Right lobe of liver (tissue), 6 donors: Measurements from ENCODE around the gene ARL11. TPM values are rescaled to one million over a fixed set of nuclear protein-coding genes. Genes with fewer than 3 reads are reported as not detected.
A peak's percentile ranks its signal among the peaks of the same experiment; 100 is the strongest.
"Not testable (repeated sequence)": the region's sequence is repeated elsewhere in the genome, so short reads cannot be mapped to it uniquely, and the experiment has no call there.

Experiments used
- ATAC-seq, 4 donors: fragments of 200-7000 bp; cut with Tn5 transposase; one replicate each; pipeline ENCODE4 v1.9.1; 2020; ENCODE audit warnings: mild to moderate bottlenecking in 4 of 4, moderate library complexity in 4 of 4
- DNase-seq, 3 donors: peaks; one replicate each; pipeline ENCODE4 v3.0.0-alpha.2; 2020
- H3K27ac ChIP-seq, 3 donors: fragments of 200-600 bp; one replicate each; pipeline ENCODE4 v1.8.0; 2022
- H3K27me3 ChIP-seq, 2 donors: fragments of 200-600 bp; one replicate each; pipeline ENCODE4 v1.8.0; 2022
- H3K36me3 ChIP-seq, 4 donors: fragments of 200-600 bp; sonication (generic) in 1 of 4; one replicate each; pipeline versions ENCODE4 v1.5.1 to v1.8.0; 2017 to 2022; ENCODE audit warnings: control low read depth in 1 of 4
- H3K4me1 ChIP-seq, 4 donors: fragments of 200-600 bp; sonication (generic) in 1 of 4; one replicate each; pipeline versions ENCODE4 v1.5.1 to v1.8.0; 2017 to 2022; ENCODE audit warnings: control low read depth in 1 of 4
- H3K4me3 ChIP-seq, 3 donors: fragments of 200-600 bp; one replicate each; pipeline ENCODE4 v1.8.0; 2022
- H3K9me3 ChIP-seq, 4 donors: fragments of 200-600 bp; sonication (generic) in 1 of 4; one replicate each; pipeline versions ENCODE4 v1.5.1 to v1.8.0; 2017 to 2022; ENCODE audit warnings: control low read depth in 1 of 4
- POLR2A ChIP-seq: fragments of 450-650 bp; IDR thresholded peaks from one replicate; pipeline ENCODE4 v1.6.1; 2017; ENCODE audit warnings: antibody characterized with exemption, mild to moderate bottlenecking
- WGBS: methylation state at CpG from one replicate; pipeline ENCODE4 v1.1.6; 2018; ENCODE audit warnings: low coverage, low lambda C conversion rate; ENCODE audit not compliant: insufficient coverage; ENCODE audit errors: missing lambda C conversion rate; 5-methylcytosine and 5-hydroxymethylcytosine counted together
- intact Hi-C, 2 donors: fragments of 100-400 bp; cut with DNase I; formaldehyde crosslinking; loops; one replicate each; pipeline versions ENCODE4 v1.11.2 to v1.14.1; 2022
- total RNA-seq, 6 experiments: library from RNA; depleted of rRNA in 2 of 6; stranded (reverse); fragments of >200 nt in 2 of 6; fragmentation: NEBNext Ultra II Directional in 3 of 6; extraction: Animal tissue kit (Norgen Biotek cat#: 25700) in 3 of 6; gene quantifications; one replicate each; pipeline versions ENCODE4 v1.1.0 to v1.2.4, GENCODE V29; 2016 to 2023
- TF ChIP-seq, protein P1 (sequence below), 4 donors: fragments of 200-600 bp in 3 of 4; fragments of 450-650 bp in 1 of 4; IDR thresholded peaks; one replicate each; pipeline versions ENCODE4 v1.5.1 to v1.8.0; 2016 to 2022; ENCODE audit warnings: antibody characterized with exemption in 4 of 4, mild to moderate bottlenecking in 2 of 4
- donor health status: DM: no; HTN: yes; CAD: no.
- donor health status: DM: no; HTN: no; CAD: no.
- donor health status: DM: no; HTN: no; CAD: no.
- donor health status: DM: no; HTN: yes; CAD: no.
- donor health status: DM: no; HTN: yes; CAD: no.

Gene ARL11
- total RNA-seq, 6 experiments from 2014 or later: 0.18 to 0.53 (median 0.39) TPM

DNA sequence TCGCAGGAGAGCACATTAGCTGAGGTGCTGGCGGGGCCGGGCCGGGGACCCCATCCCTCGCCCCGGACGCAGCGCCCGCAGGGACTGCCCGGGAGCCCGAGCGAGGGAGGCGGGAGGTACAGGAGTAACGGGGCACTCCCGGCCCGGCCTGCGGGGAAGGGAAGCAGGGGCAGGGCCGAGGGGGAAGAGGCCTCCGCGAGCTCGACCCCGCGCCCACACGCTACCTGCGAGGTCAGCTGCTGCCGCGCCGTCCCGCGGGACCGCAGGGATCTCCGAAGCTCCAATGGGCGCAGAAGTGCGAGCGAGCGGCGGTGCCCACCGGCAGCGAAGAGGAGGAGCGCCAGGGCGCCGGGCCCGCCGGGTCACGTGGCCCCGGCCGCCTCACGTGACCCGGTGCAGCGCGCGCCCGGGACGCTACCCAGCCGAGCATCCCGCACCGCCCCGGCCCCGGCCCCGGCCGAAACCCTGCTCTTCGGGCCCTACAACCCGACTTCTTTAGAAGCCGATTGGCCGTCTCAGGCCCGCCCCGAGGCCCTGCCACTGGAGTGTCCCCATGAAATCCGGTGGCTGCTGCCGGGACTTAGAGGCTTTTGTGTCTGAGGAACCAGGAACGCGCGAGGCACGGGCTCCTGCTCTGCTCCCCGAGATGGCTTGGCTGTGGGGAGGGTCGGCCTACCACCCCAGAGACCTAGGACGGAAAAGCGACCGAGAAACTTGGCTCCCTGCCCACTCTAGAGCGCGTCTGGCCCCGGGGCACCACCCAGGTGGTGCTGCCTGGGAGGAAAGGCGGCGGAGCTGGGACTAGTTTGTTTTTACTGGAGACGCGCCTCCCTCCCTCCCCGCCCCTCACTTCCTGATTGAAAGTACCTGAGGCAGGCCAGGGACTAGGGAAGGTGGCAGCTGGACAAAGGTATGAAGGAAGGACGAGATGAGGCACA is 42.8 kb upstream of the ARL11 start, which contains the start of gene RCBTB1:
Gene RCBTB1, minus strand, starts transcription at position 339 of the 938 bp plus-strand sequence. CDS start 18,279 bp downstream, outside the sequence.
- WGBS: 1% methylated on average over 15 of the region's 87 CpGs
- H3K27ac ChIP-seq: peak within 1 kb of the TSS; percentile 54 to 73 (median 71)
- H3K4me1 ChIP-seq: peaks cover 0 to 27% (median 7%) of the 10 kb centered on the region in 4 donors
- no peaks in the 10 kb centered on the region for H3K27me3 ChIP-seq
- peak; percentile 40 for TF ChIP-seq POLR2A
- TF ChIP-seq, protein P1, sequence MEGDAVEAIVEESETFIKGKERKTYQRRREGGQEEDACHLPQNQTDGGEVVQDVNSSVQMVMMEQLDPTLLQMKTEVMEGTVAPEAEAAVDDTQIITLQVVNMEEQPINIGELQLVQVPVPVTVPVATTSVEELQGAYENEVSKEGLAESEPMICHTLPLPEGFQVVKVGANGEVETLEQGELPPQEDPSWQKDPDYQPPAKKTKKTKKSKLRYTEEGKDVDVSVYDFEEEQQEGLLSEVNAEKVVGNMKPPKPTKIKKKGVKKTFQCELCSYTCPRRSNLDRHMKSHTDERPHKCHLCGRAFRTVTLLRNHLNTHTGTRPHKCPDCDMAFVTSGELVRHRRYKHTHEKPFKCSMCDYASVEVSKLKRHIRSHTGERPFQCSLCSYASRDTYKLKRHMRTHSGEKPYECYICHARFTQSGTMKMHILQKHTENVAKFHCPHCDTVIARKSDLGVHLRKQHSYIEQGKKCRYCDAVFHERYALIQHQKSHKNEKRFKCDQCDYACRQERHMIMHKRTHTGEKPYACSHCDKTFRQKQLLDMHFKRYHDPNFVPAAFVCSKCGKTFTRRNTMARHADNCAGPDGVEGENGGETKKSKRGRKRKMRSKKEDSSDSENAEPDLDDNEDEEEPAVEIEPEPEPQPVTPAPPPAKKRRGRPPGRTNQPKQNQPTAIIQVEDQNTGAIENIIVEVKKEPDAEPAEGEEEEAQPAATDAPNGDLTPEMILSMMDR (IDR thresholded peaks at IDR 0.05): no peak
- H3K4me3 ChIP-seq: peak within 1 kb of the TSS; percentile 73 to 97 (median 90)
- DNase-seq (peak; percentile 70 to 75 (median 73)), ATAC-seq (peak; percentile 87 to 96 (median 94))
- no peaks in the 10 kb centered on the region for H3K36me3 ChIP-seq
- H3K9me3 ChIP-seq: no peaks in the 10 kb centered on the region
- intact Hi-C loops: no loop called here

DNA sequence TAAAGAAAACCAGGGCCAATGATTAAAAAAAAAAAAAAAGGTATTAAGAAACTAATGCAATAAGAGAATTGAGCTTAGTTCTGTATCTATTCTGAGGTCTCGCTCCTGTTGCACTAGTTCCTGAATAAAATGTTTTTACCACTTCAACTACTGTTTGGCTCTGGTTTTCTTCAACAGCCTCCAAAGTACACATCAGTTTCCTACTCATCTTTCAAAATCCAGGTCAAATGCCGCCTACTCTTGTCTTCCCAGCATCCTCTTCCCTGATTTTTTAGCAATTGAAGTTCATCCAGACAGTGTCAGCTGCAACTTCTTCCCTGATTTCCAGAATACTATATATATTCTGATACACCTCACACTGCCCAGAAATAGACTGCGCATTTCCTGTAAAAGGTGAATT is 41.6 kb upstream of the ARL11 start:
- TF ChIP-seq, protein P1 (IDR thresholded peaks at IDR 0.05): no peak
- no peak for TF ChIP-seq POLR2A
- no peaks in the 10 kb centered on the region for H3K36me3 ChIP-seq
- no peak overlapping the region for H3K27ac ChIP-seq
- H3K4me1 ChIP-seq: peaks cover 0 to 27% (median 7%) of the 10 kb centered on the region in 4 donors
- intact Hi-C loops: no loop called here
- H3K27me3 ChIP-seq: no peaks in the 10 kb centered on the region
- H3K9me3 ChIP-seq: no peaks in the 10 kb centered on the region
- H3K4me3 ChIP-seq: no peak overlapping the region
- ATAC-seq (peak in 3 of 4 donors; percentile 10 to 45 (median 18)), DNase-seq (no peak)
- 86% methylated on average over 3 of the region's 3 CpGs for WGBS

- Histone ChIP-seq H3K9me3 (no peaks in the 10 kb centered on the region), H3K36me3 (no peaks in the 10 kb centered on the region), H3K27ac (no peak overlapping the region), H3K4me1 (peaks cover 0 to 27% (median 7%) of the 10 kb centered on the region in 4 donors), H3K4me3 (no peak overlapping the region), H3K27me3 (no peaks in the 10 kb centered on the region)
- DNase-seq: no peak
- 17% methylated on average over 2 of the region's 2 CpGs for whole genome bisulfite sequencing
- TF ChIP-seq POLR2A: no peak
- TF ChIP-seq, protein P1 (IDR thresholded peaks at IDR 0.05): no peak
- intact Hi-C loops: no loop called here
- ATAC-seq: peak in 3 of 4 donors; percentile 13 to 35 (median 19)
Observed at GRCh38 chr13:49587311-49587847, 40.9 kb upstream of the ARL11 start.

- H3K36me3 ChIP-seq, ATAC-seq, H3K27me3 ChIP-seq, H3K27ac ChIP-seq, H3K4me3 ChIP-seq, H3K9me3 ChIP-seq, DNase-seq, intact Hi-C loops: not testable (repeated sequence)
- peaks cover 0 to 19% (median 7%) of the 10 kb centered on the region in 4 donors for H3K4me1 ChIP-seq
- WGBS: 33% methylated on average over 1 of the region's 3 CpGs
Observed at GRCh38 chr13:49590714-49591113, 37.6 kb upstream of the ARL11 start.

DNA sequence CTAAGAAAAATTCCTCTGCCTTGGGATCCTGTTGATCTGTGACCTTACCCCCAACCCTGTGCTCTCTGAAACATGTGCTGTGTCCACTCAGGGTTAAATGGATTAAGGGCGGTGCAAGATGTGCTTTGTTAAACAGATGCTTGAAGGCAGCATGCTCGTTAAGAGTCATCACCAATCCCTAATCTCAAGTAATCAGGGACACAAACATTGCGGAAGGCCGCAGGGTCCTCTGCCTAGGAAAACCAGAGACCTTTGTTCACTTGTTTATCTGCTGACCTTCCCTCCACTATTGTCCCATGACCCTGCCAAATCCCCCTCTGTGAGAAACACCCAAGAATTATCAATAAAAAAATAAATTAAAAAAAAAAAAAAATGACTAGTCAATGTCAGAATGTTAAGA is 34.4 kb upstream of the ARL11 start:
- H3K4me1 ChIP-seq, ATAC-seq, H3K36me3 ChIP-seq, H3K27ac ChIP-seq, H3K9me3 ChIP-seq, H3K4me3 ChIP-seq, intact Hi-C loops, H3K27me3 ChIP-seq, DNase-seq: not testable (repeated sequence)
- no CpG with 5 or more reads among the region's 4 CpGs for WGBS
